HG03045 (cell line): Measurements from ENCODE around the gene MRPL17.

Experiments
- ATAC-seq: cut with Tn5 transposase; IDR thresholded peaks from one replicate; pipeline ENCODE4 v1.9.1; 2021; ENCODE audit warnings: mild to moderate bottlenecking, moderate library complexity; ENCODE audit not compliant: unreplicated experiment

The MRPL17 gene

DNA sequence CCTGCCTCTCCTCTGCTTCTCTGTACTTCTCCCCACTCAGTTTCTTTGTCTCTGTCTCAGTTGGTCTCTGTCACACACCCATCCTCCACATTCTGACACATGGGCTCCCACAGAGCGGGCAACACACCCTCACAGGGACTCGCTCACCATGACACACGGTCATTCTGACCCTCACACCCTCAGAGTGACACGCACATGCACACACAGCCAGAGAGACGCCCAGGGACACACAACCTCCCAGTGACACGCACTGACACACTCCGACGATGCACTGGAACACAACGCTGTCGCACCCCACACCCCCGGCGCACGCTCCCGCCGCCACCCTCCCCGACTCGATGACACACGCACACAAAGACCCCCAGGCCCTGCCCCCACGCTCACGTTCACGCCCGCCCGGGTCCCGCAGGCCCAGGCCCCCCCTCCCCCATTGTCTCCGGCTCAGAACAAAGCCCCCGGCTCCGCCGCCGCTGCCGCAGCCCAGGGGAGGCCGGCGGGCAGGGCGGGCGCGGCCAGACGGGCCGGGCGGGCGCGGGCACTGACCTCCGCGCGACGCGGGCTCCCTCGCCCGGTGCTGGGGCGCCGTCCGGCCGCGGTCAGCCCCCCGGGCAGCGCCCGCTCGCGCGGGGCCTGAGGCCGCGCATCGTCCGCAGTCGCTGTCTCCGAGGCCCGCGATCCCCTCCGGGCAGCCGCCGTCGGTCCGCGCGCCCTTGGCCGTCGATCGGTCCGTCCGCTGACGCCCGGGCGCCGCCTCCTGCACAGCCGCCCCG is 27.9 kb downstream of the MRPL17 start:
- no peak for ATAC-seq

DNA sequence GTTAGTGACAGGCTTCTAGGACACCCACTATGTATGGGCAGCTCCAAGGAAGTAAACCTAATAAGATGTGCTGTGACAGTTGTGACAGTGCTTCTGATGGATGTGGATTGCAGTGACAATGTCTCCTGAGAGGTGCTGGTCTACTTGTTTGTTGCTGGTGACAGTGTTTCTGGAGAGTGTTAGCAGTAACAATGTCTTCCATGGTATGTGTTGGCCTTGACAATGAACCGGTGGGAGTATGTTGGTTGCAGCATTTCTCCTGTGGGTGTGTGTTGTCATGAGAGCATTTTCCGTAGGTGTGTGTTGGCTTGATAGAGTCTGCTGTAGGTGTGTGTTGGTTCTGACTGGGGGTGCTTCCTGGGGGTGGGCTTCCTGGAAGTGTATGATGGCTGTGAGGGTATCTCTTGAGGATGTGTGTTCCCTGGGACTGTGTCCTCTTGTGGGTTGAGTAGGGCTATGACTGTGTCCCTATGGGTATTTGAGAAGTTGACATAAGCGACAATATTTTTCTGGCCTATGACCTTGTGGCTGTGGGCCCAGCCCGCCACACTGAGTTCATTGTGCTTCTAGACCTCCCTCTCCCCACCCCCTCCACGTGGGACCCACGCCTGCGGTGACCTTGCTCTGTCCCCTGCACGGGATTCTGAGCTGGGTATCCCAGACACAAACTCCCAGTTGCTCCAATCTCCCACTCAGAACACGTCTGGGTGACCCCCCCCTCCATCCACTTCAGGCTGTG is 28.7 kb downstream of the MRPL17 start:
- ATAC-seq, result no peak

DNA sequence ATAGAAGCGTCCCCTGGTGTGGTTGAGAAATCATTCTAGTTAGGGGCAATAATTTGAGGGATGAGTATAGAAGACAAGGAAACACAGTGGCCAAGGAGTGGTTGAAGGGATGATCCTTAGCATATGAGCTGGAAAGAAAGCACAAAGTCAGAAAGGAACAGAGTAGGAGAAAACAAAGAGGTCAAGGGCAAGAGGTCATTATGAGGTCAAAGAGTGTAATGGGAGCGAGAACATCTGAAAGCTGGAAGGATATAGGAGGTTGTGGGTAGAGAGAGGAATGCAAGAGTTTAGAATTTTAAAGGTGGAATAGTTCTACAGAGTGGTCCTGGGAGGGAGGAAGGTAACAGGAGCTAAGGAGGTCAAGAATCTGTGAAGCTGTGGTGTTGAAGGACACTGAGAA is 29.5 kb downstream of the MRPL17 start:
- ATAC-seq, result no peak

DNA sequence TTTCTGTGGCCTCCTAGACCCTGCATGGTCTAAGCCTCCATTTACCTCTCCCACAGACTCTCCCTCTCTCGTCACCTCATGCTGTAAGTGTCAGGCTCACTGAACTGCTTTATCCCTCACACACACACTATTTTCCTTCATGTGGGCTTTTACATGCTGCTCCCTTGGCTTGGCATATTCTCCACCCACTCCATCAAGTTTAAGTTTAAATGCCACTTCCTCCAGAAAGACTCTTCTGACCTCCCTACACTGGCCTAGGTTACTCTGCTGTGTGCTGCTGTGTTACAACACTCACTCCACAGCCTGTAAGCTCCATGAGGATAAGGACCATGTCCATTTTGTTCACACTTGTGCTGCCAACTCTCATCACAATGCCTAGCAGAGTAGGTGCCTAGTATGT is 30.0 kb downstream of the MRPL17 start:
- ATAC-seq, result no peak

- no peak for ATAC-seq
Measured at GRCh38 chr11:6652182-6652581, 31.0 kb downstream of the MRPL17 start.

DNA sequence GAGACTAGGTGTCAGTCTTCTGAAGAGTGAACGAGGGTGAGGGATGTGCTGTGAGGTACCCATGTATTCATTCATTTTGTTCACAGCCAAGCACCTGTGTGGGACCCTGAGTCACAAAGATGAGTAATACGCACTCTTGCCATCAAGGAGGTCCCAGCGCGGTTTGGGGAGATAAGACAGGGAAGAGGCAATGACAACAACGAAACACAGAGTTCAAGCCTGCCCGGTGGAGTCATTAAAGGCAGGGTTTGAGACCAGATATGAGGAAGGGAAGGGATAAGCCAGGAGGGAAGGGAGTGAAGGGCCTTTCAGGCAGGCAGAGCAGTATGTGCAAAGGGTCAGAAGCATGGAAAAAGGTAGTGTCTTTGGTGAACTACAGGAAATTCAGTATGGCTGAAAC is 32.2 kb downstream of the MRPL17 start:
- ATAC-seq, result no peak

- ATAC-seq, result no peak
Measured at GRCh38 chr11:6650104-6650503, 33.0 kb downstream of the MRPL17 start.

DNA sequence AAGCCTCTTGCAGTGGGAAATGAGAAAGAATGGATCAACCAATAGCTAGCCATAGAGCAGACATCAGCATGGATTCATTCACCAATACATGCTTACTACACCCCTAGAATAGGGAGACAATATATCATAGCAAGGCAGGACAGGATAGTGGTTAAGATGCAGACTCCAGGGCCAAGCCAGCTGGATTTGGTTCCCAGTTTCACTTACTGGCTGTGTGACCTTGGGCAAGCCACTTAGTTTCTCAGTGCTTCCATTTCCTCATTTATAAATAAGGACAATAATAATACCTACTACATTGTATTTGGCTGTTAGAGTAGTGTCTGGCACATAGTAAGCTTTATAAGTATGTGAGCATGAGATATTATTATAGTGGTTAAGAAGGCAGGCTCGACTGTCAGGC is 34.6 kb downstream of the MRPL17 start:
- no peak for ATAC-seq

- ATAC-seq, result no peak
Measured at GRCh38 chr11:6647836-6648235, 35.3 kb downstream of the MRPL17 start.

DNA sequence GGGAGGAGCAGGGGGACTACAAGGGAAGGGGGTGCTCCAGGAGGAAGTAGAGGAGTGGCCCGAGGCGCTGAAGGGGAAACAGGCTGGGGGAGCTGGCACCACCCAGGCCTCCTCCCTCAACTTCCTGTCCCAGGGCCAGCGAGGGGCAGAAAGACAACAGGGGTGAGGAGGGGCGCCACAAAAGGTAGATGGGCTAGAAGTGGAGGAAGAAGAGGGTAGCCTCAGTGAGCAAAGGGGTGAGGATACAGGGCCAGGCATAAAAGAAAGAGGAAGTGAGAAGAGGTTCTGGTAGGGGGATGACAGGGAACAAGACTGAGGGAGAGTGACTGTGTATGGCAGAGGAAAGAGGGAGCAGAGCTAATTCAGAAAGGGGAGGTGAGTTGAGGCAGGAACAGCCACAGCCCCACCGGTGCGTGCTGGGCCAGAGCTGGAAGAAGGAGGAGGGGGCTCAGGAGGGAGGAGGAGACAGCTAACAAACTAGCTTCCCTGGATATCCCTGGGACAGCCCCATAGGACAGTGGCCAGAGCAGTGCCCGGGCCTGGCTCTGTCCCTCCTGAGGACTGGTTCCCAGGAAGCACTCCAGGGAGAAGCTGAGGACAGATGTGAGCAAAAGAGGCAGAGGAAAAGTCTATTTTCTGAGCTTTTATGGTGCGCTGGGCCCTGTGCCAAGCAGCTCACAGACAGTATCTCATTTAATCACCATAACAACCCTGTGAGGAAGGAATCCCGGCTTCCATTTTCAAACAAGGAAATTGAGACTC is 36.0 kb downstream of the MRPL17 start:
- peak; percentile 82 for ATAC-seq

DNA sequence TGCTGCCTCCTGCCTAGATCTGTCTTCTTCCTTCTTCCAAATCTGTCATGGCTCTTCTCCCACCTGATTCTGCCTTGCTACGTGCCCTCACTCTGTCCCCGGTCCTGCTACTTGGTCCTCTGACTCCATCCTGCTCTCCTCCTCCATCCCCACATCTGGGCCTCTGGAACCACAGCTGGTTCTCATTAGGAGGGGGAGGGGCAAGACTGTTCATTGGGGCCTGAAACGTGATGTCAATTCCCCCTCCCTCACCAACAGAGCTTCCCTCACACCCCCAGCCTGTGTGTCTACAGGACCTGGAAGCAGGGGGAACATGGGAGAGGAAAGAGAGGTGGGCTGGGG is 36.6 kb downstream of the MRPL17 start:
- ATAC-seq, result no peak

DNA sequence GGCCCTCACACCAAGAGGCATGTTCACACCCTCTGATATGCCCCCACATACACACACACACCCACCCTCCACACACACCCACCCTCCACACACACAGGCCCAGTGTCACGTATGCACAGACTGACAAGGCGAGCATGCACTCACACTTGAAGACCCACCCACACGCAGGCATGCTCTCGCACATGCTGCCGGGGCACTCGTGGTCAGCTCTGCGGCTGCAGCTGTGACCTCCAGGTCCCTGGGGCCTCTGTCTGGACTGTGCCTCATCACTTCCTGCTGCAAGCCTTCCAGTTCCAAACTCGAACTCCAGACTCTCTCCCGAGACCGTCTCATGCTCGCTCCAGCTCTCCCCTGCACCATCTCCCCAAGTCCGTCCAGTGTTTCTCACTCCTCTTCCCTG is 37.1 kb downstream of the MRPL17 start:
- no peak for ATAC-seq

- ATAC-seq, result no peak
Measured at GRCh38 chr11:6642957-6643356, 40.2 kb downstream of the MRPL17 start.

GRCh38 chr11:6640985-6641701 is 42.0 kb downstream of the MRPL17 start:
- no peak for ATAC-seq

DNA sequence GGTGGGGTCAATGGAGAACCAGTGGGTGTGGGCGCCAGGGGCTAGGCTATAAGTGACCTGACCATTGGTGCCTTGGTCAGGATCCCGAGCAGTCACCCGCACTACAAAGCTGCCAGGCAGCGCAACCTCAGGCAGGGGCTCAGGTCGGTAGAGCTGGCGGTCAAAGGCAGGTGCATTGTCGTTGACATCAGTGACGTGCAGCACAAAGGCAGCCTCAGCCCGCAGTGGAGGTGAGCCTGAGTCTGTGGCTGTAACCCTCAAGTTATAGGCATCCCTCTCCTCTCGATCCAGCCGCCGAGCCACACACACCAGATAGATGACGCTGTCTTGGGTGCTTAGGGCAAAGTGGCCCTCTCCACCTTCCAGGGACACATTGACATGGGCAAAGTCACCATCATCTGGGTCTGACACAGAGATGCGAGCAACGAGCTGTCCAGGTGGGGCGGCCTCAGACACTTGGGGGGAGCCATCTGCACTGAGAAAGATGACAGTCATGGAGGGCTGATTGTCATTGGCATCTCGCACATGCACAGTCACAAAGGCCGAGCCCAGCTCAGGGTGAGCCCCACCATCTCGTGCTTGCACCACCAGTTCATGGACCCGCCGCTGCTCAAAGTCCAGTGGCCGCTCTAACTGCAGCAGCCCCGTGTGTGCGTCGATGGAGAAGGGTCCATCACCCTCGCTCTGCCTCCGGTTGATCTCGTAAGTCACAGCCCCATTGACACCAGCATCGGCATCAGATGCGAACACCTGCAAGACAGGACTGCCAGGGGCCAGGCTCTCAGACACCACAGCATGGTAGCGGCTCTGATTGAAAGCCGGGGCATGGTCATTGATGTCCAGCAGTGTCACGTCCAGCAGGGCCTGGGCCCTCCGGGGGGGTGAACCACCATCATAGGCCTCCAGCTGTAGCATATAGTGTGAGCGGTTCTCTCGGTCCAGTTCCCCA is 42.8 kb downstream of the MRPL17 start:
- ATAC-seq, result no peak

DNA sequence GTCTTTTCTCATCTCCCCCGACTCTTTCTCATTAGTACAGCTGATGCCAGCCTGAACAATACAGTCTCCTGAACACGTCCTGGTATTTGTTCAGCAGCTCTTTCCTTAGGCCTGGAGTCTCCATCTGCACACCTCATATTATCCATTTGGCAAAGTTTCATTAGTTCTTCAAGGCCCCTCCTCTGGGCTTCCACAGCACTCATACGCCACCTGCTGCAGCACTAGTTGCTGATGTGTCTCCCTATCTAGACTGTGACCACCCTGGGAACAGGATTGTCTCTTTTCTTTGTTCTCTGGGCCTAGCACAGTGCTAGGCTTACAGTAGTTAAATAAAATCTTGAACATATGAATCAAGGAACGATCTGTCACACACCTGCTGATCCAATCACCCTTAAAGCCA is 44.7 kb downstream of the MRPL17 start:
- ATAC-seq, result no peak

- ATAC-seq, result no peak
Measured at GRCh38 chr11:6637871-6638270, 45.3 kb downstream of the MRPL17 start.

DNA sequence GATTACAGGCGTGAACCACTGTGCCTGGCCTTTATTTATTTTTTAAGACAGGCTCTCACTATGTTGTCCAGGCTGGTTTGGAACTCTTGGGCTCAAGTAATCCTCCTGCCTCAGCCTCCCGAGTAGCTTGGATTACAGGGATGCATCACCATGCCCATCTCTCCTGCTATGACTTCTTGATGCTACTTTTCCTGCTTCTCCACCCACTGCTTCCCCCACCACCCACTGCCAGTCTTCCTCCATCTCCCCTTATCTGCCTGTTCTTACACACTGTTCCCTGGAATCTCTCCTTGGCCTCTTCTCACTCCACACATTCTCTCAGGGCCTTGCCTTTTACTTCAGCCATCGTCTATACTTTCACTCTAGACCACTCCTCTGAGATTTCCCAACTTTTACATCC is 46.7 kb downstream of the MRPL17 start:
- ATAC-seq, result no peak

DNA sequence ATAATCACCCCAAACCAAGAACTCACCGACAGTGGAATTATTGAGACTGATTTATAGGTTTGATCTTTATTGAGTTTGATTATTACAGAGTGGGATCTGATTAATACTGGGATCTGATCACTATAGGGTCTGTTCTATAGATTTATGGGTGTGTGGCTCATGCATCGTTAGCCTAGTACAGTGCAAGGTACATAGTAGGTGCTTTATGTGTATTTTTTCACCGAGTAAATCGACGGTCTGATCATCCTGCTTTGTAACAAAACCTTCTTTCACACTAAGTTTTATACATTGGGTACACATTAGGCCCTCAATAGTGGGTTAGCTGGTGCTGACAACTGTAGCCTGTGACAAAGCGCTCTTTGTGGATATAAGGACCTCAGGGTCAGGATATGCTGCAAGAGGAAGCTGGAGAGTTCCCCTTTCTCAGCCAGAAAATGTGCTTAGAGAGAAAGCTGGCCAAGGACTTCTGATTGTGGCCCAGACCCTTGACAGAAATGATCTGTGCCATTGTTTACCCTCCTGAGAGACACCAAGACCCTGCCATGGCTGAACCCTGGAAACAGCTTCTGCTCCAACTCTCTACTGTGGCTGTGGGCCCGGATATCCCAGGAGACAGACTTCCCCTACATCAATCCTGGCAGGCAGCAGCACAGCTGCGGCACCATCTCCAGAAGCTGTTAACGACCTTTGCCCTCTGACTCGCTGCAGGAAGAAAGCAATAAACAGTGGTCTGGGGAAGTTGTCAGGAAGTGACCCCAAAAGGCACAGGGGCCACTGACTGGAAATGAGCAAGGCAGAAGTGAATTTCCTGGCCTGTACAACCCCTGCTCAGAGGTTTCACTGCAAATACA is 47.8 kb downstream of the MRPL17 start:
- ATAC-seq, result no peak
